HCT116 (cell line): Measurements from ENCODE around the gene SLC41A1. TPM values are rescaled to one million over a fixed set of nuclear protein-coding genes. Genes with fewer than 3 reads are reported as not detected.

Experiments used
- ATAC-seq: fragments of 200-7000 bp; cut with Tn5 transposase; 2 replicates; pipeline ENCODE4 v1.9.1; 2020; ENCODE audit warnings: mild to moderate bottlenecking, moderate library complexity
- BruUV-seq: library from RNA; stranded (reverse); fragments of 400-500 nt; replicated peaks from 2 replicates; lab custom pipeline; 2021; lab: Mats Ljungman, UMichigan
- CTCF ChIA-PET: fragments of 300-600 bp; sonication (Branson Sonifier 250); formaldehyde crosslinking; loops from one replicate; lab custom pipeline; 2021; ENCODE audit warnings: antibody characterized with exemption; lab: Charles Lee
- POLR2A ChIA-PET: fragments of 300-600, 350-600 bp; sonication (Branson Sonifier 250); formaldehyde crosslinking; loops from one replicate; lab custom pipeline; 2021; ENCODE audit warnings: antibody characterized with exemption; lab: Charles Lee
- RAD21 ChIA-PET, 2 experiments: fragments of 300-600 bp; sonication (Branson Sonifier 250); formaldehyde crosslinking; loops; one replicate each; lab custom pipeline; 2023; ENCODE audit warnings: low total read pairs in 2 of 2; ENCODE audit not compliant: uncharacterized antibody in 2 of 2, unreplicated experiment in 2 of 2, low non-redundant PET in 1 of 2; lab: Charles Lee
- DNase-seq: peaks from one replicate; pipeline ENCODE4 v3.0.0-alpha.2; 2010; ENCODE audit warnings: low read depth, low spot score
- H2AFZ ChIP-seq: fragments of 200-600 bp; shearing (Covaris generic), sonication (generic); 2 replicates; pipeline ENCODE4 v1.6.1; 2017; ENCODE audit warnings: low read depth, mixed run types, mixed read lengths, antibody characterized with exemption, low read length; ENCODE audit not compliant: poor library complexity, severe bottlenecking
- H3K27ac ChIP-seq: 2 replicates; pipeline ENCODE4 v1.5.1; 2012; ENCODE audit warnings: low read depth, low read length
- H3K27me3 ChIP-seq: fragments of 200-600 bp; sonication (generic); 2 replicates; pipeline ENCODE4 v1.6.1; 2016; ENCODE audit warnings: mixed run types, low read length, mixed read lengths; ENCODE audit not compliant: insufficient read depth
- H3K36me3 ChIP-seq, 2 experiments: fragments of 200-500 bp in 1 of 2; fragments of 200-600 bp in 1 of 2; sonication (Bioruptor generic) in 1 of 2; sonication (generic) in 1 of 2; 2 replicates each; pipeline versions ENCODE4 v1.5.1 to v1.6.1; 2014 to 2016; ENCODE audit warnings: low read length in 2 of 2, inconsistent platforms in 1 of 2, mixed read lengths in 1 of 2, mixed run types in 1 of 2; ENCODE audit not compliant: insufficient read depth in 2 of 2, control insufficient read depth in 1 of 2
- H3K4me1 ChIP-seq, 2 experiments: fragments of 200-600 bp in 1 of 2; sonication (generic) in 1 of 2; 2 replicates each; pipeline versions ENCODE4 v1.5.1 to v1.6.1; 2012 to 2017; ENCODE audit warnings: low read length in 2 of 2, inconsistent platforms in 1 of 2, mild to moderate bottlenecking in 1 of 2, mixed read lengths in 1 of 2, mixed run types in 1 of 2, moderate library complexity in 1 of 2; ENCODE audit not compliant: insufficient read depth in 2 of 2, control insufficient read depth in 1 of 2
- H3K4me2 ChIP-seq: fragments of 200-600 bp; sonication (generic); 2 replicates; pipeline ENCODE4 v1.6.1; 2017; ENCODE audit warnings: mixed run types, low read length, mixed read lengths
- H3K4me3 ChIP-seq, 2 experiments: fragments of 200-600 bp in 1 of 2; sonication (generic) in 1 of 2; replicated peaks in 1 of 2; 2 replicates each; pipeline ENCODE4 v1.5.1; 2011 to 2016; ENCODE audit warnings: low read length in 2 of 2, control low read depth in 1 of 2, low read depth in 1 of 2, mild to moderate bottlenecking in 1 of 2, mixed read lengths in 1 of 2, mixed run types in 1 of 2
- H3K79me2 ChIP-seq: fragments of 200-600 bp; sonication (generic); 2 replicates; pipeline ENCODE4 v1.6.1; 2017; ENCODE audit warnings: mild to moderate bottlenecking, mixed run types, low read length, moderate library complexity, mixed read lengths; ENCODE audit not compliant: insufficient read depth
- H3K9ac ChIP-seq: fragments of 200-600 bp; sonication (generic); 2 replicates; pipeline ENCODE4 v1.6.1; 2016; ENCODE audit warnings: low read length, mixed read lengths
- H3K9me2 ChIP-seq: fragments of 200-600 bp; sonication (generic), shearing (Covaris generic); 2 replicates; pipeline ENCODE4 v1.6.1; 2017; ENCODE audit warnings: mixed run types, mild to moderate bottlenecking, moderate library complexity; ENCODE audit not compliant: insufficient read depth
- H3K9me3 ChIP-seq, 2 experiments: fragments of 200-500 bp in 1 of 2; fragments of 200-600 bp in 1 of 2; sonication (Bioruptor generic) in 1 of 2; sonication (generic) in 1 of 2; 2 replicates each; pipeline ENCODE4 v1.6.1; 2014 to 2017; ENCODE audit warnings: low read length in 2 of 2, mixed read lengths in 2 of 2, inconsistent platforms in 1 of 2, low read depth in 1 of 2, mild to moderate bottlenecking in 1 of 2, mixed run types in 1 of 2, moderate library complexity in 1 of 2; ENCODE audit not compliant: control insufficient read depth in 1 of 2, insufficient read depth in 1 of 2
- H4K20me1 ChIP-seq: fragments of 200-600 bp; sonication (generic), shearing (Covaris generic); 2 replicates; pipeline ENCODE4 v1.6.1; 2017; ENCODE audit warnings: mixed run types, mild to moderate bottlenecking, moderate library complexity; ENCODE audit not compliant: insufficient read depth
- CEBPB ChIP-seq: IDR thresholded peaks from 2 replicates; pipeline ENCODE4 v1.6.1; 2012; ENCODE audit warnings: low read depth
- ELF1 ChIP-seq: IDR thresholded peaks from 2 replicates; pipeline ENCODE4 v1.6.1; 2012; ENCODE audit warnings: low read depth, borderline replicate concordance
- EZH2 ChIP-seq: fragments of 200-600 bp; sonication (generic); IDR thresholded peaks from 2 replicates; pipeline ENCODE4 v1.6.1; 2017; ENCODE audit warnings: antibody characterized with exemption, mixed run types
- EZH2phosphoT487 ChIP-seq: fragments of 200-600 bp; IDR thresholded peaks from 2 replicates; pipeline ENCODE4 v1.6.1; 2018; ENCODE audit warnings: antibody characterized with exemption, borderline replicate concordance
- FOSL1 ChIP-seq: IDR thresholded peaks from 2 replicates; pipeline ENCODE4 v1.6.1; 2012; ENCODE audit warnings: low read depth
- POLR2AphosphoS5 ChIP-seq: IDR thresholded peaks from 2 replicates; pipeline ENCODE4 v1.6.1; 2011; ENCODE audit warnings: mild to moderate bottlenecking, low read depth, low read length, moderate library complexity
- RAD21 ChIP-seq: IDR thresholded peaks from 2 replicates; pipeline ENCODE4 v1.6.1; 2012; ENCODE audit warnings: low read depth, mild to moderate bottlenecking
- TCF7L2 ChIP-seq: IDR thresholded peaks from 2 replicates; pipeline ENCODE4 v1.7.0; 2011; ENCODE audit warnings: borderline replicate concordance, inconsistent platforms; ENCODE audit not compliant: insufficient read depth, insufficient read length; ENCODE audit errors: extremely low read depth
- ZFX ChIP-seq: fragments of 450-650 bp; IDR thresholded peaks from 2 replicates; pipeline ENCODE4 v1.6.1; 2017
- ZNF274 ChIP-seq: fragments of 200-500 bp; sonication (Bioruptor generic); IDR thresholded peaks from 2 replicates; pipeline ENCODE4 v1.6.1; 2014; ENCODE audit warnings: mild to moderate bottlenecking, low read depth, low read length, inconsistent platforms
- intact Hi-C: fragments of 100-400 bp; cut with micrococcal nuclease; formaldehyde crosslinking; loops from 2 replicates; pipeline ENCODE4 v1.10.0; 2022
- total RNA-seq: library from RNA; stranded (reverse); gene quantifications from one replicate; pipeline ENCODE4 v1.2.1, GENCODE V29; 2021; ENCODE audit not compliant: unreplicated experiment
- TF ChIP-seq, protein P1 (sequence below): IDR thresholded peaks from 2 replicates; pipeline ENCODE4 v1.6.1; 2012
- TF ChIP-seq, protein P2 (sequence below): IDR thresholded peaks from 2 replicates; pipeline ENCODE4 v1.6.1; 2012
- TF ChIP-seq, protein P3 (sequence below): IDR thresholded peaks from 2 replicates; pipeline ENCODE4 v1.6.1; 2011; ENCODE audit warnings: mild to moderate bottlenecking, low read length, moderate library complexity; ENCODE audit not compliant: insufficient replicate concordance; ENCODE audit errors: extremely low read depth

SLC41A1 gene
- total RNA-seq, 1 experiment from 2014 or later: 35.9 TPM

DNA sequence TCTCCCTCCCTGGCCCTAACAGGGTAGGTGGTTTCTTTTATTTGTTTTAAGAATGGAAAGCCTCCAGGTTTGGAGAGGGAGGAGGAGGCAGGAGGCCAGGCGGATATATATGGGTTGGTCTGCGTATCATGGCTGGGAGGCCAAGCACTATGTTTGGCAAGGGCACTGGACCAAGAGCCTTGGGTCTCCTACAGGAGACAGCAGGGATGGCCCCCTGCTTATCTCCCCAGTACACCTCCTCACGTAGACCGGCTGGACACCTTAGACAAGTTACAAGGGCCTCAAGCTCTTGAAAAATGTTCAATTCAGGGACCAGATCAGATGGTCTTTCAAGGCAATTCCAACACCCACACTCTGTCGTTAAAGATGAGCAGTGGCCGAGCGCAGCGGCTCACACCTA, 10.9 kb downstream of the SLC41A1 start:
- no peak overlapping the region for H3K4me2 ChIP-seq
- TF ChIP-seq, protein P1, sequence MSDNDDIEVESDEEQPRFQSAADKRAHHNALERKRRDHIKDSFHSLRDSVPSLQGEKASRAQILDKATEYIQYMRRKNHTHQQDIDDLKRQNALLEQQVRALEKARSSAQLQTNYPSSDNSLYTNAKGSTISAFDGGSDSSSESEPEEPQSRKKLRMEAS: no peak
- TF ChIP-seq EZH2phosphoT487: no peak
- no peak for TF ChIP-seq EZH2
- no peak for TF ChIP-seq ZNF274
- TF ChIP-seq FOSL1: no peak
- no peak for TF ChIP-seq TCF7L2
- no peak for TF ChIP-seq CEBPB
- no peak for TF ChIP-seq ELF1
- TF ChIP-seq ZFX: no peak
- no peak for TF ChIP-seq RAD21
- TF ChIP-seq, protein P2, sequence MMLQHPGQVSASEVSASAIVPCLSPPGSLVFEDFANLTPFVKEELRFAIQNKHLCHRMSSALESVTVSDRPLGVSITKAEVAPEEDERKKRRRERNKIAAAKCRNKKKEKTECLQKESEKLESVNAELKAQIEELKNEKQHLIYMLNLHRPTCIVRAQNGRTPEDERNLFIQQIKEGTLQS: no peak
- TF ChIP-seq POLR2AphosphoS5: no peak
- TF ChIP-seq, protein P3, sequence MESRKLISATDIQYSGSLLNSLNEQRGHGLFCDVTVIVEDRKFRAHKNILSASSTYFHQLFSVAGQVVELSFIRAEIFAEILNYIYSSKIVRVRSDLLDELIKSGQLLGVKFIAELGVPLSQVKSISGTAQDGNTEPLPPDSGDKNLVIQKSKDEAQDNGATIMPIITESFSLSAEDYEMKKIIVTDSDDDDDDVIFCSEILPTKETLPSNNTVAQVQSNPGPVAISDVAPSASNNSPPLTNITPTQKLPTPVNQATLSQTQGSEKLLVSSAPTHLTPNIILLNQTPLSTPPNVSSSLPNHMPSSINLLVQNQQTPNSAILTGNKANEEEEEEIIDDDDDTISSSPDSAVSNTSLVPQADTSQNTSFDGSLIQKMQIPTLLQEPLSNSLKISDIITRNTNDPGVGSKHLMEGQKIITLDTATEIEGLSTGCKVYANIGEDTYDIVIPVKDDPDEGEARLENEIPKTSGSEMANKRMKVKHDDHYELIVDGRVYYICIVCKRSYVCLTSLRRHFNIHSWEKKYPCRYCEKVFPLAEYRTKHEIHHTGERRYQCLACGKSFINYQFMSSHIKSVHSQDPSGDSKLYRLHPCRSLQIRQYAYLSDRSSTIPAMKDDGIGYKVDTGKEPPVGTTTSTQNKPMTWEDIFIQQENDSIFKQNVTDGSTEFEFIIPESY: no peak
- H3K4me3 ChIP-seq: no peak overlapping the region
- 0 out of 2 replicates have a peak, but pooled peaks cover 6% of the 10 kb centered on the region for H3K79me2 ChIP-seq
- H3K4me1 ChIP-seq: peaks cover 7 to 16% of the 10 kb centered on the region in 2 experiments
- no peak overlapping the region for H3K27ac ChIP-seq
- H3K9ac ChIP-seq: no peak overlapping the region
- no peaks in the 10 kb centered on the region for H3K27me3 ChIP-seq
- CTCF ChIA-PET: no interaction called here
- no peaks in the 10 kb centered on the region for H3K9me2 ChIP-seq
- ATAC-seq (no peak), DNase-seq (no peak)
- no peaks in the 10 kb centered on the region for H3K9me3 ChIP-seq
- BruUV-seq: no TSS peak
- no peaks in the 10 kb centered on the region for H4K20me1 ChIP-seq
- intact Hi-C loops: no loop called here
- H2AFZ ChIP-seq: no peak overlapping the region
- POLR2A ChIA-PET: no interaction called here
- RAD21 ChIA-PET: no interaction called here
- peaks cover 4 to 6% of the 10 kb centered on the region in 2 experiments; a peak in 1 of 4 replicates for H3K36me3 ChIP-seq
